Fibroblast of skin of back (primary cell): ENCODE data around the gene MTG1.
"Not testable (repeated sequence)": the region's sequence is repeated elsewhere in the genome, so short reads cannot be mapped to it uniquely, and the experiment has no call there.

ENCODE experiments used
- DNase-seq: peaks from one replicate; pipeline ENCODE4 v3.0.0-alpha.2; 2013

MTG1 gene

GRCh38 chr10:133378251-133379096, 15.5 kb upstream of the MTG1 start:
- DNase-seq = peak; percentile 39

- DNase-seq = peak; percentile 64
Measured at GRCh38 chr10:133379152-133379800, 14.7 kb upstream of the MTG1 start, which contains the start of gene PAOX. Gene PAOX, plus strand, starts transcription at chr10:133379262. Its CDS starts 55 bp downstream, at chr10:133379317.

- no peak for DNase-seq
Measured at GRCh38 chr10:133379801-133380666, 13.9 kb upstream of the MTG1 start.

GRCh38 chr10:133381036-133381435, 12.9 kb upstream of the MTG1 start:
- DNase-seq = no peak

- no peak for DNase-seq
Measured at GRCh38 chr10:133383551-133383950, 10.4 kb upstream of the MTG1 start.

- no peak for DNase-seq
Measured at GRCh38 chr10:133384071-133384470, 9.9 kb upstream of the MTG1 start.

- no peak for DNase-seq
Measured at GRCh38 chr10:133385214-133385613, 8.7 kb upstream of the MTG1 start.

GRCh38 chr10:133386951-133387350, 7.0 kb upstream of the MTG1 start:
- DNase-seq = not testable (repeated sequence)

GRCh38 chr10:133388236-133388972, 5.6 kb upstream of the MTG1 start:
- no peak for DNase-seq

GRCh38 chr10:133388973-133389818, 4.8 kb upstream of the MTG1 start:
- no peak for DNase-seq

GRCh38 chr10:133390597-133391248, 3.2 kb upstream of the MTG1 start:
- no peak for DNase-seq

- no peak for DNase-seq
Measured at GRCh38 chr10:133391249-133391635, 2.7 kb upstream of the MTG1 start.

GRCh38 chr10:133391761-133392518, 2.0 kb upstream of the MTG1 start:
- no peak for DNase-seq

- no peak for DNase-seq
Measured at GRCh38 chr10:133393401-133394063, 425 bp upstream of the MTG1 start.

GRCh38 chr10:133394801-133395221, 854 bp downstream of the MTG1 start:
- DNase-seq = no peak

GRCh38 chr10:133396035-133396624, 2.2 kb downstream of the MTG1 start:
- no peak for DNase-seq

- DNase-seq = no peak
Measured at GRCh38 chr10:133397938-133398337, 4.0 kb downstream of the MTG1 start.

- no peak for DNase-seq
Measured at GRCh38 chr10:133399123-133399601, 5.2 kb downstream of the MTG1 start.
